A549 (cell line): ENCODE results near the gene ITSN2. TPM values are rescaled to one million over a fixed set of nuclear protein-coding genes. Genes with fewer than 3 reads are reported as not detected.

Experiments
- ATAC-seq, 2 experiments: fragments of 200-7000 bp in 1 of 2; fragments of >200 bp in 1 of 2; cut with Nextera tagmentation in 1 of 2; cut with Tn5 transposase in 1 of 2; 3 replicates each; pipeline versions ENCODE4 v1.8.0 to v1.9.1; 2018 to 2020; ENCODE audit warnings: mild to moderate bottlenecking in 1 of 2, moderate library complexity in 1 of 2
- CTCF ChIA-PET: fragments of 300-600 bp; sonication (Branson Sonifier 250); formaldehyde crosslinking; extraction: SDS; loops from one replicate; lab custom pipeline; 2021; ENCODE audit warnings: antibody characterized with exemption, inconsistent platforms; lab: Yijun Ruan, JAX
- POLR2A ChIA-PET: fragments of 350-600 bp; formaldehyde crosslinking; extraction: SDS; loops from one replicate; lab custom pipeline; 2021; ENCODE audit warnings: antibody characterized with exemption, inconsistent platforms; lab: Yijun Ruan, JAX
- DNase-seq, 2 experiments: peaks; one replicate each; pipeline versions ENCODE4 v3.0.0 to v3.0.0-alpha.2; 2011 to 2016; ENCODE audit warnings: low read depth in 1 of 2, low spot score in 1 of 2
- FAIRE-seq: peaks from 2 replicates; lab custom pipeline; 2011; peaks lifted over from hg19 to GRCh38; lab: Jason Lieb, UNC
- H3K27ac ChIP-seq, 2 experiments: fragments of >200 bp; sonication (Bioruptor Twin); formaldehyde crosslinking; 3 replicates each; pipeline ENCODE4 v1.5.1; 2016 to 2017
- H3K4me1 ChIP-seq: fragments of >200 bp; sonication (Bioruptor Twin); formaldehyde crosslinking; 3 replicates; pipeline ENCODE4 v1.6.1; 2016
- H3K4me2 ChIP-seq: fragments of >200 bp; sonication (Bioruptor Twin); formaldehyde crosslinking; 3 replicates; pipeline ENCODE4 v1.6.1; 2016
- H3K4me3 ChIP-seq: fragments of >200 bp; sonication (Bioruptor Twin); formaldehyde crosslinking; 3 replicates; pipeline ENCODE4 v1.5.1; 2016
- H3K9me3 ChIP-seq: fragments of >200 bp; sonication (Bioruptor Twin); formaldehyde crosslinking; 3 replicates; pipeline ENCODE4 v1.6.1; 2016
- CBX2 ChIP-seq: fragments of 200-600 bp; sonication (generic); IDR thresholded peaks from 2 replicates; pipeline ENCODE4 v1.6.1; 2016; ENCODE audit warnings: low read depth, mild to moderate bottlenecking, borderline replicate concordance
- CBX8 ChIP-seq: fragments of 200-600 bp; sonication (generic); IDR thresholded peaks from 2 replicates; pipeline ENCODE4 v1.6.1; 2016
- CEBPB ChIP-seq, 2 experiments: fragments of >200 bp in 1 of 2; sonication (Bioruptor Twin) in 1 of 2; formaldehyde crosslinking in 1 of 2; IDR thresholded peaks; 2 replicates each; pipeline ENCODE4 v1.6.1; 2012 to 2016
- CHD2 ChIP-seq: fragments of 150-350 bp; IDR thresholded peaks from 2 replicates; pipeline ENCODE4 v1.6.1; 2014; ENCODE audit warnings: low read length; ENCODE audit not compliant: partially characterized antibody
- CHD4 ChIP-seq: fragments of 200-600 bp; sonication (generic); IDR thresholded peaks from 2 replicates; pipeline ENCODE4 v1.6.1; 2016; ENCODE audit warnings: antibody characterized with exemption, mild to moderate bottlenecking, borderline replicate concordance
- EHMT2 ChIP-seq: fragments of 200-600 bp; sonication (generic); IDR thresholded peaks from 2 replicates; pipeline ENCODE4 v1.6.1; 2016; ENCODE audit warnings: antibody characterized with exemption, low read depth, mild to moderate bottlenecking, moderate library complexity
- ESRRA ChIP-seq: fragments of 150-350 bp; IDR thresholded peaks from 2 replicates; pipeline ENCODE4 v1.6.1; 2014; ENCODE audit warnings: mild to moderate bottlenecking, low read length, borderline replicate concordance
- FOSL2 ChIP-seq, 2 experiments: fragments of 450-650 bp in 1 of 2; fragments of >200 bp in 1 of 2; sonication (Bioruptor Twin) in 1 of 2; formaldehyde crosslinking; IDR thresholded peaks; 2 replicates each; pipeline versions ENCODE4 v1.5.0 to v1.6.1; 2016 to 2020; ENCODE audit warnings: mild to moderate bottlenecking in 1 of 2, moderate library complexity in 1 of 2
- HEYL ChIP-seq: fragments of 250-450 bp; sonication (Bioruptor Pico); IDR thresholded peaks from 2 replicates; pipeline ENCODE4 v1.8.0; 2021; ENCODE audit warnings: mild to moderate bottlenecking, moderate library complexity
- HMGXB4 ChIP-seq: fragments of 250-450 bp; sonication (Bioruptor Pico); IDR thresholded peaks from 2 replicates; pipeline ENCODE4 v1.5.0; 2021; ENCODE audit warnings: mild to moderate bottlenecking, moderate library complexity, borderline replicate concordance
- JUN ChIP-seq, 2 experiments: fragments of >200 bp; sonication (Bioruptor Twin); formaldehyde crosslinking; IDR thresholded peaks; 2 replicates in 1 of 2; 3 replicates in 1 of 2; pipeline ENCODE4 v1.6.1; 2016 to 2017
- MAZ ChIP-seq: fragments of 150-350 bp; IDR thresholded peaks from 2 replicates; pipeline ENCODE4 v1.6.1; 2014; ENCODE audit warnings: antibody characterized with exemption, low read depth, low read length, borderline replicate concordance
- NPAS2 ChIP-seq: fragments of 250-450 bp; sonication (Bioruptor Pico); IDR thresholded peaks from 2 replicates; pipeline ENCODE4 v1.8.0; 2022; ENCODE audit warnings: mild to moderate bottlenecking, moderate library complexity, borderline replicate concordance
- NR3C1 ChIP-seq: fragments of >200 bp; sonication (Bioruptor Twin); formaldehyde crosslinking; IDR thresholded peaks from 3 replicates; pipeline ENCODE4 v1.6.1; 2017
- PBX3 ChIP-seq: IDR thresholded peaks from 2 replicates; pipeline ENCODE4 v1.6.1; 2012
- PHF8 ChIP-seq: fragments of 200-600 bp; sonication (generic); IDR thresholded peaks from 2 replicates; pipeline ENCODE4 v1.6.1; 2016; ENCODE audit warnings: low read depth, mild to moderate bottlenecking, antibody characterized with exemption, moderate library complexity, borderline replicate concordance
- RAD21 ChIP-seq, 2 experiments: fragments of >200 bp in 1 of 2; sonication (Bioruptor Twin) in 1 of 2; formaldehyde crosslinking in 1 of 2; IDR thresholded peaks in 1 of 2; conservative IDR thresholded peaks in 1 of 2; 2 replicates in 1 of 2; 3 replicates in 1 of 2; pipeline ENCODE4 v1.6.1; 2012 to 2018; ENCODE audit warnings: inconsistent platforms in 1 of 2
- RFX5 ChIP-seq: fragments of 450-650 bp; IDR thresholded peaks from 2 replicates; pipeline ENCODE4 v1.7.1; 2014; ENCODE audit warnings: antibody characterized with exemption, mild to moderate bottlenecking, moderate library complexity
- RNF2 ChIP-seq: fragments of 200-600 bp; sonication (generic); IDR thresholded peaks from 2 replicates; pipeline ENCODE4 v1.6.1; 2016; ENCODE audit warnings: low read depth, mild to moderate bottlenecking, antibody characterized with exemption, moderate library complexity, borderline replicate concordance
- SMC3 ChIP-seq: fragments of >200 bp; sonication (Bioruptor Twin); formaldehyde crosslinking; IDR thresholded peaks from 3 replicates; pipeline ENCODE4 v1.6.1; 2018; ENCODE audit warnings: inconsistent platforms
- TP53 ChIP-seq: fragments of 250-450 bp; sonication (Bioruptor Pico); IDR thresholded peaks from 2 replicates; pipeline ENCODE4 v1.5.0; 2021; ENCODE audit warnings: mild to moderate bottlenecking, moderate library complexity
- ZFP36 ChIP-seq: fragments of 450-650 bp; IDR thresholded peaks from 2 replicates; pipeline ENCODE4 v1.6.1; 2014; ENCODE audit warnings: borderline replicate concordance; ENCODE audit not compliant: partially characterized antibody
- ZSCAN20 ChIP-seq: fragments of 250-450 bp; sonication (Bioruptor Pico); IDR thresholded peaks from 2 replicates; pipeline ENCODE4 v1.8.0; 2022; ENCODE audit warnings: mild to moderate bottlenecking, moderate library complexity
- WGBS: methylation state at CpG from one replicate; pipeline ENCODE4 v1.1.6; 2017; ENCODE audit errors: missing lambda C conversion rate; 5-methylcytosine and 5-hydroxymethylcytosine counted together
- polyA plus RNA-seq, 4 experiments: library from polyadenylated mRNA; depleted of rRNA in 3 of 4; stranded (reverse); fragments of >200 nt; fragmentation: RNase III in 1 of 4; extraction: RNeasy Plus Mini Kit Qiagen cat#74134 plus additional on column Dnase treatment in 1 of 4; gene quantifications; 2 replicates in 3 of 4; 3 replicates in 1 of 4; pipeline ENCODE4 v1.2.3, GENCODE V29; 2011 to 2017

Gene ITSN2
- polyA plus RNA-seq, 2 of the 4 experiments (the other 2 are of a cell fraction), result 19.8 to 48.3 TPM

- no peak for TF ChIP-seq RNF2
- TF ChIP-seq HEYL (CRISPR knock-in tag), result no peak
- no peak for TF ChIP-seq SMC3
- TF ChIP-seq PBX3, result no peak
- TF ChIP-seq NPAS2, result no peak
- no peak for TF ChIP-seq RFX5
- TF ChIP-seq CBX2, result no peak
- TF ChIP-seq HMGXB4 (CRISPR knock-in tag), result no peak
- no peak for TF ChIP-seq NR3C1
- no peak for TF ChIP-seq CEBPB (IDR thresholded peaks at IDR 0.05)
- no peak for TF ChIP-seq CHD2
- no peak for TF ChIP-seq CBX8
- no peak for TF ChIP-seq EHMT2
- TF ChIP-seq ZSCAN20 (CRISPR knock-in tag), result no peak
- TF ChIP-seq MAZ, result no peak
- TF ChIP-seq JUN (IDR thresholded peaks at IDR 0.05), result no peak
- TF ChIP-seq CHD4, result no peak
- no peak for TF ChIP-seq RAD21 (conservative IDR thresholded peaks at IDR 0.05 in 1 of 2, IDR thresholded peaks at IDR 0.05 in 1 of 2)
- TF ChIP-seq TP53 (CRISPR knock-in tag), result no peak
- TF ChIP-seq ZFP36, result no peak
- ChIA-PET CTCF (interaction anchor here (0.6 to 2.0 kb wide), 4 partner anchors 8 to 207 kb away, joined by 3 to 5 read pairs (median 4); partner anchors contain the start of gene TP53I3), POLR2A (no interaction called here)
- FAIRE-seq (no peak), DNase-seq (no peak), ATAC-seq (peak in 1 of 2 experiments; percentile 30; a peak in 2 of 6 replicates)
- Histone ChIP-seq H3K9me3 (no peaks in the 10 kb centered on the region), H3K4me3 (no peak overlapping the region), H3K4me1 (no peaks in the 10 kb centered on the region), H3K27ac (no peak overlapping the region), H3K4me2 (no peak overlapping the region)
- 86% methylated on average over 19 of the region's 19 CpGs for WGBS
Observed at GRCh38 chr2:24203029-24203786, 157.1 kb downstream of the ITSN2 start.

- no peaks in the 10 kb centered on the region for H3K9me3 ChIP-seq
- CTCF ChIA-PET, result interaction anchor here (0.7 to 1.6 kb wide), 2 partner anchors 9 to 17 kb away, joined by 4 read pairs; no protein-coding TSS in a partner anchor
- no peak overlapping the region for H3K4me3 ChIP-seq
- POLR2A ChIA-PET, result no interaction called here
- ATAC-seq (no peak; a peak in 1 of 6 replicates), FAIRE-seq (no peak), DNase-seq (no peak)
- no peak overlapping the region for H3K27ac ChIP-seq
- H3K4me1 ChIP-seq, result no peaks in the 10 kb centered on the region
- TF ChIP-seq ZFP36 (no peak), PHF8 (no peak), FOSL2 (IDR thresholded peaks at IDR 0.05) (no peak), FOSL2 (CRISPR knock-in tag; IDR thresholded peaks at IDR 0.05) (no peak), ESRRA (no peak)
- H3K4me2 ChIP-seq, result no peak overlapping the region
- WGBS, result 93% methylated on average over 3 of the region's 3 CpGs
Observed at GRCh38 chr2:24200799-24201198, 159.5 kb downstream of the ITSN2 start.
